ENCODE data around the gene TMEM131L. TPM values are rescaled to one million over a fixed set of nuclear protein-coding genes. Genes with fewer than 3 reads are reported as not detected.

Gene TMEM131L
- total and polyA plus RNA-seq, 4 donors = 4.9 to 41.3 (median 12.9) TPM

DNA sequence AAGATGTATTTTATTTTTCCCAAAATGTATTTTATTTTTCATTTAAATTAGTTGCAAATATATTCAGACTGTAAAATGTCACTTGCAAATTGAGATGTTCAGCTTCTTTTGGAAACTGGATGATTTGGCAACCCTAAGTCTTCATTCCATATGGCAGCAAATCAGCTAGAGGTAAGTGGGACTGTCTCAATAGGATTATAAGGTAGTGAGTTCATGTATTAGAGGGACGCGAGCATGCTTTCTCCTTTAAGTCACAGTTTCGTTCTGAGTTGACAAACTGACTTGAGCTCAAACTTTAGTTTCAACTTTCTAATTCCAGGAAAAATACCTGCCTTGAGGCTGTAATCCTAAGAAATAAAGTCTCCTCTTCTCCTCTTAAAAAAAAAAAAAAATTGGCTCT, 44.2 kb upstream of the TMEM131L start:
- H3K27ac ChIP-seq (ENCODE audit: low read depth in 1 of 2, low read length in 2 of 2) = no peak overlapping the region
- H3K36me3 ChIP-seq (ENCODE audit: control insufficient read depth in 4 of 4, insufficient read depth in 3 of 4, low read depth in 1 of 4, low read length in 3 of 4) = no peaks in the 10 kb centered on the region
- H3K4me3 ChIP-seq (ENCODE audit: low read depth in 1 of 3, low read length in 3 of 3) = no peak overlapping the region
- H3K4me1 ChIP-seq (ENCODE audit: control insufficient read depth in 4 of 4, insufficient read depth in 4 of 4, low read length in 3 of 4) = no peaks in the 10 kb centered on the region
- TF ChIP-seq, protein P1, sequence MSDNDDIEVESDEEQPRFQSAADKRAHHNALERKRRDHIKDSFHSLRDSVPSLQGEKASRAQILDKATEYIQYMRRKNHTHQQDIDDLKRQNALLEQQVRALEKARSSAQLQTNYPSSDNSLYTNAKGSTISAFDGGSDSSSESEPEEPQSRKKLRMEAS (IDR thresholded peaks at IDR 0.05) = no peak
- no peak for TF ChIP-seq HNF4A (conservative IDR thresholded peaks at IDR 0.05)
- TF ChIP-seq HNF4G (IDR thresholded peaks at IDR 0.05) = no peak
- no peak for TF ChIP-seq JUND (IDR thresholded peaks at IDR 0.05)
- no peak for TF ChIP-seq EGR1 (IDR thresholded peaks at IDR 0.05; ENCODE audit: low read depth in 2 of 2)
- TF ChIP-seq YY1 (IDR thresholded peaks at IDR 0.05) = no peak
- TF ChIP-seq FOXA1 (IDR thresholded peaks at IDR 0.05) = no peak
- TF ChIP-seq, protein P2, sequence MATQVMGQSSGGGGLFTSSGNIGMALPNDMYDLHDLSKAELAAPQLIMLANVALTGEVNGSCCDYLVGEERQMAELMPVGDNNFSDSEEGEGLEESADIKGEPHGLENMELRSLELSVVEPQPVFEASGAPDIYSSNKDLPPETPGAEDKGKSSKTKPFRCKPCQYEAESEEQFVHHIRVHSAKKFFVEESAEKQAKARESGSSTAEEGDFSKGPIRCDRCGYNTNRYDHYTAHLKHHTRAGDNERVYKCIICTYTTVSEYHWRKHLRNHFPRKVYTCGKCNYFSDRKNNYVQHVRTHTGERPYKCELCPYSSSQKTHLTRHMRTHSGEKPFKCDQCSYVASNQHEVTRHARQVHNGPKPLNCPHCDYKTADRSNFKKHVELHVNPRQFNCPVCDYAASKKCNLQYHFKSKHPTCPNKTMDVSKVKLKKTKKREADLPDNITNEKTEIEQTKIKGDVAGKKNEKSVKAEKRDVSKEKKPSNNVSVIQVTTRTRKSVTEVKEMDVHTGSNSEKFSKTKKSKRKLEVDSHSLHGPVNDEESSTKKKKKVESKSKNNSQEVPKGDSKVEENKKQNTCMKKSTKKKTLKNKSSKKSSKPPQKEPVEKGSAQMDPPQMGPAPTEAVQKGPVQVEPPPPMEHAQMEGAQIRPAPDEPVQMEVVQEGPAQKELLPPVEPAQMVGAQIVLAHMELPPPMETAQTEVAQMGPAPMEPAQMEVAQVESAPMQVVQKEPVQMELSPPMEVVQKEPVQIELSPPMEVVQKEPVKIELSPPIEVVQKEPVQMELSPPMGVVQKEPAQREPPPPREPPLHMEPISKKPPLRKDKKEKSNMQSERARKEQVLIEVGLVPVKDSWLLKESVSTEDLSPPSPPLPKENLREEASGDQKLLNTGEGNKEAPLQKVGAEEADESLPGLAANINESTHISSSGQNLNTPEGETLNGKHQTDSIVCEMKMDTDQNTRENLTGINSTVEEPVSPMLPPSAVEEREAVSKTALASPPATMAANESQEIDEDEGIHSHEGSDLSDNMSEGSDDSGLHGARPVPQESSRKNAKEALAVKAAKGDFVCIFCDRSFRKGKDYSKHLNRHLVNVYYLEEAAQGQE (IDR thresholded peaks at IDR 0.05) = no peak
- TF ChIP-seq, protein P3, sequence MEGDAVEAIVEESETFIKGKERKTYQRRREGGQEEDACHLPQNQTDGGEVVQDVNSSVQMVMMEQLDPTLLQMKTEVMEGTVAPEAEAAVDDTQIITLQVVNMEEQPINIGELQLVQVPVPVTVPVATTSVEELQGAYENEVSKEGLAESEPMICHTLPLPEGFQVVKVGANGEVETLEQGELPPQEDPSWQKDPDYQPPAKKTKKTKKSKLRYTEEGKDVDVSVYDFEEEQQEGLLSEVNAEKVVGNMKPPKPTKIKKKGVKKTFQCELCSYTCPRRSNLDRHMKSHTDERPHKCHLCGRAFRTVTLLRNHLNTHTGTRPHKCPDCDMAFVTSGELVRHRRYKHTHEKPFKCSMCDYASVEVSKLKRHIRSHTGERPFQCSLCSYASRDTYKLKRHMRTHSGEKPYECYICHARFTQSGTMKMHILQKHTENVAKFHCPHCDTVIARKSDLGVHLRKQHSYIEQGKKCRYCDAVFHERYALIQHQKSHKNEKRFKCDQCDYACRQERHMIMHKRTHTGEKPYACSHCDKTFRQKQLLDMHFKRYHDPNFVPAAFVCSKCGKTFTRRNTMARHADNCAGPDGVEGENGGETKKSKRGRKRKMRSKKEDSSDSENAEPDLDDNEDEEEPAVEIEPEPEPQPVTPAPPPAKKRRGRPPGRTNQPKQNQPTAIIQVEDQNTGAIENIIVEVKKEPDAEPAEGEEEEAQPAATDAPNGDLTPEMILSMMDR (IDR thresholded peaks at IDR 0.05; ENCODE audit: low read depth, low read length, missing input control) = no peak
- no peak for TF ChIP-seq RXRA (IDR thresholded peaks at IDR 0.05)
- no peak for DNase-seq (ENCODE audit: low spot score)
- H3K27me3 ChIP-seq (ENCODE audit: control insufficient read depth in 4 of 4, insufficient read depth in 4 of 4, low read length in 3 of 4) = no peaks in the 10 kb centered on the region
- no peak overlapping the region for H3K9ac ChIP-seq (ENCODE audit: low read depth in 1 of 2, low read length in 2 of 2)
- H3K9me3 ChIP-seq (ENCODE audit: control insufficient read depth in 4 of 4, low read length in 3 of 4) = no peaks in the 10 kb centered on the region
- 93% methylated on average over 3 of the region's 3 CpGs for WGBS

DNA sequence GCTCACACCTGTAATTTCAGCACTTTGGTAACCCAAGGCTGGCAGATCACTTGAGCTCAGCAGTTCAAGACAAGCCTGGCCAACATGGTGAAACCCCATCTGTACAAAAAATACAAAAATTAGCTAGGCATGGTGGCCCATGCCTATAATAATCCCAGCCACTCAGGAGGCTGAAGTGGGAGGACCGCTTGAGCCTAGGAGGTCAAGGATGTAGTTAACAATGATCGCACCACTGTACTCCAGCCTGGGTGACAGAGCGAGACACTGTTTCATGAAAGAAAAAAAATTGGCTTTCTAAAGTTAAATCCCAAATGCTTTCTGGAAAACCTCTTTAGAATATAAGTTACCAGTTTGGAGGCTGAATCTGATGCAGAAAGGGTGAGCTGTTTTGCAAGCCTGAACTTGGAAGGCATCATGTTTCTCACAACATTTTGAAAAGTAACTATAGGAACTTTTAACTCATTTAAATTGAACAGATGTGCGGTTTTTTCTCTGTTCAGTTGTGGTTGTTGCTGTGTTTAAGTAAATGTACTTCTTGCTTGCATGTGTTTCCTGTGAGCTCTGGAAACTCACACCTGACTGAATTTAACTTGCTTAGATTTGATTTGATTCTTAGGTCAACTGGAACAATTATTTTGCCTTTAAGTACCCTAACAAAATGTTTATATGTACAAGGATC, 39.8 kb upstream of the TMEM131L start:
- H3K27me3 ChIP-seq (ENCODE audit: control insufficient read depth in 4 of 4, insufficient read depth in 4 of 4, low read length in 3 of 4) = no peaks in the 10 kb centered on the region
- H3K36me3 ChIP-seq (ENCODE audit: control insufficient read depth in 4 of 4, insufficient read depth in 3 of 4, low read depth in 1 of 4, low read length in 3 of 4) = no peaks in the 10 kb centered on the region
- TF ChIP-seq, protein P1 (IDR thresholded peaks at IDR 0.05) = no peak
- TF ChIP-seq, protein P4, sequence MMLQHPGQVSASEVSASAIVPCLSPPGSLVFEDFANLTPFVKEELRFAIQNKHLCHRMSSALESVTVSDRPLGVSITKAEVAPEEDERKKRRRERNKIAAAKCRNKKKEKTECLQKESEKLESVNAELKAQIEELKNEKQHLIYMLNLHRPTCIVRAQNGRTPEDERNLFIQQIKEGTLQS (IDR thresholded peaks at IDR 0.05) = no peak
- TF ChIP-seq EGR1 (IDR thresholded peaks at IDR 0.05; ENCODE audit: low read depth in 2 of 2) (no peak), YY1 (IDR thresholded peaks at IDR 0.05) (no peak), SP1 (IDR thresholded peaks at IDR 0.05) (no peak), FOXA1 (IDR thresholded peaks at IDR 0.05) (no peak), RAD21 (IDR thresholded peaks at IDR 0.05) (no peak), JUND (IDR thresholded peaks at IDR 0.05) (no peak), GABPA (IDR thresholded peaks at IDR 0.05 in 1 of 2, conservative IDR thresholded peaks at IDR 0.05 in 1 of 2) (no peak), RXRA (IDR thresholded peaks at IDR 0.05) (no peak), FOXA2 (IDR thresholded peaks at IDR 0.05) (no peak)
- TF ChIP-seq, protein P3 (IDR thresholded peaks at IDR 0.05; ENCODE audit: low read depth, low read length, missing input control) = no peak
- TF ChIP-seq, protein P5, sequence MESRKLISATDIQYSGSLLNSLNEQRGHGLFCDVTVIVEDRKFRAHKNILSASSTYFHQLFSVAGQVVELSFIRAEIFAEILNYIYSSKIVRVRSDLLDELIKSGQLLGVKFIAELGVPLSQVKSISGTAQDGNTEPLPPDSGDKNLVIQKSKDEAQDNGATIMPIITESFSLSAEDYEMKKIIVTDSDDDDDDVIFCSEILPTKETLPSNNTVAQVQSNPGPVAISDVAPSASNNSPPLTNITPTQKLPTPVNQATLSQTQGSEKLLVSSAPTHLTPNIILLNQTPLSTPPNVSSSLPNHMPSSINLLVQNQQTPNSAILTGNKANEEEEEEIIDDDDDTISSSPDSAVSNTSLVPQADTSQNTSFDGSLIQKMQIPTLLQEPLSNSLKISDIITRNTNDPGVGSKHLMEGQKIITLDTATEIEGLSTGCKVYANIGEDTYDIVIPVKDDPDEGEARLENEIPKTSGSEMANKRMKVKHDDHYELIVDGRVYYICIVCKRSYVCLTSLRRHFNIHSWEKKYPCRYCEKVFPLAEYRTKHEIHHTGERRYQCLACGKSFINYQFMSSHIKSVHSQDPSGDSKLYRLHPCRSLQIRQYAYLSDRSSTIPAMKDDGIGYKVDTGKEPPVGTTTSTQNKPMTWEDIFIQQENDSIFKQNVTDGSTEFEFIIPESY (IDR thresholded peaks at IDR 0.05) = no peak
- TF ChIP-seq, protein P2 (IDR thresholded peaks at IDR 0.05) = no peak
- no peaks in the 10 kb centered on the region for H3K9me3 ChIP-seq (ENCODE audit: control insufficient read depth in 4 of 4, low read length in 3 of 4)
- no peak for DNase-seq (ENCODE audit: low spot score)
- 96% methylated on average over 4 of the region's 4 CpGs for WGBS
- no peak overlapping the region for H3K4me3 ChIP-seq (ENCODE audit: low read depth in 1 of 3, low read length in 3 of 3)
- H3K27ac ChIP-seq (ENCODE audit: low read depth in 1 of 2, low read length in 2 of 2) = no peak overlapping the region
- no peaks in the 10 kb centered on the region for H3K4me1 ChIP-seq (ENCODE audit: control insufficient read depth in 4 of 4, insufficient read depth in 4 of 4, low read length in 3 of 4)
- no peak overlapping the region for H3K9ac ChIP-seq (ENCODE audit: low read depth in 1 of 2, low read length in 2 of 2)
